Measurements from ENCODE around the gene WNT3A.
A peak's percentile ranks its signal among the peaks of the same experiment; 100 is the strongest.

The WNT3A gene

DNA sequence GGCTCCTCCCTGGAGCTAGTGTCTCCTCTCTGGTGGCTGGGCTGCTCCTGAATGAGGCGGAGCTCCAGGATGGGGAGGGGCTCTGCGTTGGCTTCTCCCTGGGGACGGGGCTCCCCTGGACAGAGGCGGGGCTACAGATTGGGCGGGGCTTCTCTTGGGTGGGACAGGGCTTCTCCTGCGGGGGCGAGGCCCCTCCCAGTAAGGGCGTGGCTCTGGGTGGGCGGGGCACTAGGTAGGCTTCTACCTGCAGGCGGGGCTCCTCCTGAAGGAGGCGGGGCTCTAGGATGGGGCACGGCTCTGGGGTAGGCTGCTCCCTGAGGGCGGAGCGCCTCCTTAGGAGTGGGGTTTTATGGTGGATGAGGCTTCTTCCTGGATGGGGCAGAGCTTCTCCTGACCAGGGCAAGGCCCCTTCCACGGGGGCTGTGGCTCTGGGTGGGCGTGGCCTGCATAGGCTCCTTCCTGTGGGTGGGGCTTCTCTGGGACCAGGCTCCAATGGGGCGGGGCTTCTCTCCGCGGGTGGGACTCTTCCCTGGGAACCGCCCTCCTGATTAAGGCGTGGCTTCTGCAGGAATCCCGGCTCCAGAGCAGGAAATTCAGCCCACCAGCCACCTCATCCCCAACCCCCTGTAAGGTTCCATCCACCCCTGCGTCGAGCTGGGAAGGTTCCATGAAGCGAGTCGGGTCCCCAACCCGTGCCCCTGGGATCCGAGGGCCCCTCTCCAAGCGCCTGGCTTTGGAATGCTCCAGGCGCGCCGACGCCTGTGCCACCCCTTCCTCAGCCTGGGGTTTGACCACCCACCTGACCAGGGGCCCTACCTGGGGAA lies 53.0 kb downstream of the WNT3A start:
- Histone ChIP-seq H3K4me1 (ENCODE audit: control extremely low read depth in 1 of 4, control insufficient read depth in 4 of 4, insufficient read depth in 4 of 4, low read length in 3 of 4) (peaks cover 0 to 21% (median 13%) of the 10 kb centered on the region in 4 experiments), H3K27me3 (replicated peaks in 2 of 5; ENCODE audit: control insufficient read depth in 4 of 5, insufficient read depth in 5 of 5, low read length in 4 of 5) (peaks cover 6 to 85% (median 41%) of the 10 kb centered on the region in 5 experiments), H3K27ac (ENCODE audit: insufficient read depth in 1 of 2, low read depth in 1 of 2, low read length in 2 of 2, poor library complexity in 1 of 2, severe bottlenecking in 2 of 2) (no peak overlapping the region), H3K4me3 (ENCODE audit: control insufficient read depth in 1 of 7, extremely low read depth in 1 of 7, insufficient read depth in 4 of 7, low read depth in 2 of 7, low read length in 6 of 7) (peak overlapping the region in 4 of 7 experiments; percentile 8 to 62 (median 14)), H3K36me3 (ENCODE audit: control insufficient read depth in 4 of 4, insufficient read depth in 4 of 4, low read length in 3 of 4) (no peaks in the 10 kb centered on the region), H3K9me3 (ENCODE audit: control extremely low read depth in 1 of 5, control insufficient read depth in 4 of 5, insufficient read depth in 2 of 5, low read depth in 1 of 5, low read length in 4 of 5) (peaks cover 0 to 8% (median 0%) of the 10 kb centered on the region in 5 experiments)
- ChIA-PET CTCF (interaction anchor here (1.8 to 2.2 kb wide), 2 partner anchors 56 to 61 kb away, joined by 5 to 7 read pairs; no protein-coding TSS in a partner anchor), POLR2A (no interaction called here)
- WGBS (ENCODE audit: insufficient coverage) = 4% methylated on average over 25 of the region's 33 CpGs
- peak; percentile 36 to 45 (median 39) for DNase-seq

DNA sequence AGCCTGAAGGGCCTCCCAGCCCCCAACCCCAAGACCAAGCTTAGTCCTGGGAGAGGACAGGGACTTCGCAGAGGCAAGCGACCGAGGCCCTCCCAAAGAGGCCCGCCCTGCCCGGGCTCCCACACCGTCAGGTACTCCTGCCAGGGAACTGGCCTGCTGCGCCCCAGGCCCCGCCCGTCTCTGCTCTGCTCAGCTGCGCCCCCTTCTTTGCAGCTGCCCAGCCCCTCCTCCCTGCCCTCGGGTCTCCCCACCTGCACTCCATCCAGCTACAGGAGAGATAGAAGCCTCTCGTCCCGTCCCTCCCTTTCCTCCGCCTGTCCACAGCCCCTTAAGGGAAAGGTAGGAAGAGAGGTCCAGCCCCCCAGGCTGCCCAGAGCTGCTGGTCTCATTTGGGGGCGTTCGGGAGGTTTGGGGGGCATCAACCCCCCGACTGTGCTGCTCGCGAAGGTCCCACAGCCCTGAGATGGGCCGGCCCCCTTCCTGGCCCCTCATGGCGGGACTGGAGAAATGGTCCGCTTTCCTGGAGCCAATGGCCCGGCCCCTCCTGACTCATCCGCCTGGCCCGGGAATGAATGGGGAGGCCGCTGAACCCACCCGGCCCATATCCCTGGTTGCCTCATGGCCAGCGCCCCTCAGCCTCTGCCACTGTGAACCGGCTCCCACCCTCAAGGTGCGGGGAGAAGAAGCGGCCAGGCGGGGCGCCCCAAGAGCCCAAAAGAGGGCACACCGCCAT lies 53.8 kb downstream of the WNT3A start:
- DNase-seq = peak in 1 of 3 donors; percentile 17
- POLR2A ChIA-PET = no interaction called here
- CTCF ChIA-PET = interaction anchor here (1.8 kb wide), 1 partner anchor 61 kb away, joined by 7 read pairs; no protein-coding TSS in a partner anchor
- Histone ChIP-seq H3K4me1 (ENCODE audit: control extremely low read depth in 1 of 4, control insufficient read depth in 4 of 4, insufficient read depth in 4 of 4, low read length in 3 of 4) (peaks cover 0 to 21% (median 13%) of the 10 kb centered on the region in 4 experiments), H3K27me3 (replicated peaks in 2 of 5; ENCODE audit: control insufficient read depth in 4 of 5, insufficient read depth in 5 of 5, low read length in 4 of 5) (peaks cover 6 to 83% (median 40%) of the 10 kb centered on the region in 5 experiments), H3K36me3 (ENCODE audit: control insufficient read depth in 4 of 4, insufficient read depth in 4 of 4, low read length in 3 of 4) (no peaks in the 10 kb centered on the region), H3K9me3 (ENCODE audit: control extremely low read depth in 1 of 5, control insufficient read depth in 4 of 5, insufficient read depth in 2 of 5, low read depth in 1 of 5, low read length in 4 of 5) (peaks cover 0 to 8% (median 0%) of the 10 kb centered on the region in 5 experiments), H3K27ac (ENCODE audit: insufficient read depth in 1 of 2, low read depth in 1 of 2, low read length in 2 of 2, poor library complexity in 1 of 2, severe bottlenecking in 2 of 2) (no peak overlapping the region), H3K4me3 (ENCODE audit: control insufficient read depth in 1 of 7, extremely low read depth in 1 of 7, insufficient read depth in 4 of 7, low read depth in 2 of 7, low read length in 6 of 7) (peak overlapping the region in 3 of 7 experiments; percentile 9 to 62 (median 19))
- WGBS (ENCODE audit: insufficient coverage) = 6% methylated on average over 27 of the region's 34 CpGs

DNA sequence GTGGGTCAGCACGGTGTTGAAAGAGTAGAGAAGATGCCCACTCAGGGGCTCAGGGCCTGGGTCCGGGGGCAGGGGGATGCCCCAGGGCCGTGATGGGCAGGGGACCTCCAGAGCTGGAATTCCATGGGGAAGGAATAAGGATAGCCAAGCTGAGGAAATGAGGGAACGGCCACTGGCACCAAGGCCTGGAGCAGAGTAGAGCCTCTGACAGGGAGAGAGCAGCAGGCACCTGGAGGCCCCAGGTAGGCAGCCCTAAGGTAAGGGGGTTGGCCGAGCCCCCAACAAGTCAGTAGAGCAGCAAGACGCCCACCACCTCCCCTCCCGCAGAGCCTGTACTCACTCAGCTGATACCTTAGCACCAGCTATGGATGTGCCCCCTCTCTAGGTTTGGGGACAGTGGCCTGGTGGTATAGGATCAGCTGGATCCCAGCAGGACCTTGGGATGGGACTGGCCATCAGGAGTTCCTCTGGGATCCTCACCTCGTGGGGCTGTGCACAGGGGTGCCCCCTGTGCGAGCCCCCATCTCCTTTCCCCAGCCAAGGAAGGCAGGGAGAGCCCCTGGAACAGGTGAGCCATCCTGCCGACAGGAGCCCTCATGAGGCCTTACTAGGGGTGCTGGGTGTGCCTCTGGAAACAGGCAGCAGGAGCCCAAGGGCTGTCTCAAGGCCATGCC lies 54.8 kb downstream of the WNT3A start:
- WGBS (ENCODE audit: insufficient coverage) = 58% methylated on average over 5 of the region's 10 CpGs
- Histone ChIP-seq H3K4me3 (ENCODE audit: control insufficient read depth in 1 of 7, extremely low read depth in 1 of 7, insufficient read depth in 4 of 7, low read depth in 2 of 7, low read length in 6 of 7) (no peak overlapping the region), H3K9me3 (ENCODE audit: control extremely low read depth in 1 of 5, control insufficient read depth in 4 of 5, insufficient read depth in 2 of 5, low read depth in 1 of 5, low read length in 4 of 5) (peaks cover 0 to 8% (median 0%) of the 10 kb centered on the region in 5 experiments), H3K27me3 (replicated peaks in 2 of 5; ENCODE audit: control insufficient read depth in 4 of 5, insufficient read depth in 5 of 5, low read length in 4 of 5) (peaks cover 3 to 83% (median 37%) of the 10 kb centered on the region in 5 experiments), H3K36me3 (ENCODE audit: control insufficient read depth in 4 of 4, insufficient read depth in 4 of 4, low read length in 3 of 4) (no peaks in the 10 kb centered on the region), H3K4me1 (ENCODE audit: control extremely low read depth in 1 of 4, control insufficient read depth in 4 of 4, insufficient read depth in 4 of 4, low read length in 3 of 4) (peaks cover 0 to 21% (median 13%) of the 10 kb centered on the region in 4 experiments), H3K27ac (ENCODE audit: insufficient read depth in 1 of 2, low read depth in 1 of 2, low read length in 2 of 2, poor library complexity in 1 of 2, severe bottlenecking in 2 of 2) (no peak overlapping the region)
- POLR2A ChIA-PET = no interaction called here
- CTCF ChIA-PET = interaction anchor here (1.8 kb wide), 1 partner anchor 62 kb away, joined by 7 read pairs; no protein-coding TSS in a partner anchor
- DNase-seq = no peak

DNA sequence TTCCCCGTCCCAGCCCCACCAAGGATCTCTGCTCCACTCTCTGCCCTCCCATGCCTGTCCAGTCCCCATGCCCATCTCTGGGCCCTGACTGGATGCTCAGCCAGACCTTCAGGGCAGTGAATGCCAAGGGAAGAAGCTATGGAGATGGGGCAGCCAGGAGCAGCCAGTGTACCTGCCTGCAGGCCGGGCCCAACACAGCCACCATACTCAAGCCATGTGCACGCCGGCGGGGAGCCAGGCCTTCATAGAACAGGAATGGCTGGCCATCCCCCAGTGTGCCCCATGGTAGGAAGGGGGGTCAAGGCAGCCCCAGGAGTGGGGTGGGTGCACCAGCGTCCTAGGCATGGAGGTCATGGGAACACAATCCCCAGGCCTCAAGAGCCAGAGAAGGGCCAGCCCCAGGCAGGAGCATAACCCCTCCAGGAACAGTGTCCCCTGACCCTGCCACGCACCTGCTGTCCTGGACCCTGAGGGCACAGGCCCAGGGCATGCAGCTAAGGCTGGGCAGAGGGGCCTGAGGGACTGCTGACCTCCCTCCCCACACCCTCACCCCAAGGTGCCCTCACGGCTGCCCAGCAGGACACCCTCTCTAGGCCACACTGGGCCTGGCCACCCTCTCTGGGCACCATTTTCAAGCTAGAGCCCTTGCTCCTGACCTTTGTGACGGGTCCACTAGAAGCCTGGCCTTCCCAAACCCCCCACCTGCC lies 55.4 kb downstream of the WNT3A start:
- Histone ChIP-seq H3K4me3 (ENCODE audit: control insufficient read depth in 1 of 7, extremely low read depth in 1 of 7, insufficient read depth in 4 of 7, low read depth in 2 of 7, low read length in 6 of 7) (no peak overlapping the region), H3K27me3 (replicated peaks in 2 of 5; ENCODE audit: control insufficient read depth in 4 of 5, insufficient read depth in 5 of 5, low read length in 4 of 5) (peaks cover under 1 to 83% (median 40%) of the 10 kb centered on the region in 5 experiments), H3K9me3 (ENCODE audit: control extremely low read depth in 1 of 5, control insufficient read depth in 4 of 5, insufficient read depth in 2 of 5, low read depth in 1 of 5, low read length in 4 of 5) (peaks cover 0 to 8% (median 0%) of the 10 kb centered on the region in 5 experiments), H3K27ac (ENCODE audit: insufficient read depth in 1 of 2, low read depth in 1 of 2, low read length in 2 of 2, poor library complexity in 1 of 2, severe bottlenecking in 2 of 2) (no peak overlapping the region), H3K36me3 (ENCODE audit: control insufficient read depth in 4 of 4, insufficient read depth in 4 of 4, low read length in 3 of 4) (no peaks in the 10 kb centered on the region), H3K4me1 (ENCODE audit: control extremely low read depth in 1 of 4, control insufficient read depth in 4 of 4, insufficient read depth in 4 of 4, low read length in 3 of 4) (peaks cover 0 to 21% (median 13%) of the 10 kb centered on the region in 4 experiments)
- DNase-seq = no peak
- ChIA-PET POLR2A (no interaction called here), CTCF (no interaction called here)
- WGBS (ENCODE audit: insufficient coverage) = 100% methylated on average over 9 of the region's 9 CpGs

DNA sequence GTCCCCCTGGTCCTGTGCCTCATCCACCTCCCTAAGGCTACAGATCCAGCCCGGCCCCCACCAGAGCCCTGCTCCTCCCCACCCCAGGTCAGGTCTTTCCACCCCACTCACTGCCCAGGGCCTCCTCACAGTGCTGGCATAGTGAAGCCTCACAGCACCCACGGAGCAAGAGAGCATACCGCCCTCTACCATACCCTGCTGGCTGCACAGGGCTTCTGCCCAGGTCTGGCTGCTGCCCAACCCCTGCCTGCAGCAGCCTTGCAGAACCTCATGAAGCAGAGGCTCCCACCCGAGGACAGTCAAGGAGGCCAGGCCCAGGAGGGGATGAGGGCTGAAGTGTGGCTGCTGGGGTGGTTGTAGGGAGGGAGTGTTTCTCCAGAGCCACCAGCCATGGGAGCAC lies 56.0 kb downstream of the WNT3A start:
- Histone ChIP-seq H3K9me3 (ENCODE audit: control extremely low read depth in 1 of 5, control insufficient read depth in 4 of 5, insufficient read depth in 2 of 5, low read depth in 1 of 5, low read length in 4 of 5) (peaks cover 0 to 6% (median 0%) of the 10 kb centered on the region in 5 experiments), H3K27me3 (replicated peaks in 2 of 5; ENCODE audit: control insufficient read depth in 4 of 5, insufficient read depth in 5 of 5, low read length in 4 of 5) (peaks cover 0 to 83% (median 36%) of the 10 kb centered on the region in 5 experiments), H3K27ac (ENCODE audit: insufficient read depth in 1 of 2, low read depth in 1 of 2, low read length in 2 of 2, poor library complexity in 1 of 2, severe bottlenecking in 2 of 2) (no peak overlapping the region), H3K36me3 (ENCODE audit: control insufficient read depth in 4 of 4, insufficient read depth in 4 of 4, low read length in 3 of 4) (no peaks in the 10 kb centered on the region), H3K4me1 (ENCODE audit: control extremely low read depth in 1 of 4, control insufficient read depth in 4 of 4, insufficient read depth in 4 of 4, low read length in 3 of 4) (peaks cover 0 to 21% (median 13%) of the 10 kb centered on the region in 4 experiments), H3K4me3 (ENCODE audit: control insufficient read depth in 1 of 7, extremely low read depth in 1 of 7, insufficient read depth in 4 of 7, low read depth in 2 of 7, low read length in 6 of 7) (no peak overlapping the region)
- 75% methylated on average over 2 of the region's 4 CpGs for WGBS (ENCODE audit: insufficient coverage)
- ChIA-PET POLR2A (no interaction called here), CTCF (no interaction called here)
- no peak for DNase-seq

DNA sequence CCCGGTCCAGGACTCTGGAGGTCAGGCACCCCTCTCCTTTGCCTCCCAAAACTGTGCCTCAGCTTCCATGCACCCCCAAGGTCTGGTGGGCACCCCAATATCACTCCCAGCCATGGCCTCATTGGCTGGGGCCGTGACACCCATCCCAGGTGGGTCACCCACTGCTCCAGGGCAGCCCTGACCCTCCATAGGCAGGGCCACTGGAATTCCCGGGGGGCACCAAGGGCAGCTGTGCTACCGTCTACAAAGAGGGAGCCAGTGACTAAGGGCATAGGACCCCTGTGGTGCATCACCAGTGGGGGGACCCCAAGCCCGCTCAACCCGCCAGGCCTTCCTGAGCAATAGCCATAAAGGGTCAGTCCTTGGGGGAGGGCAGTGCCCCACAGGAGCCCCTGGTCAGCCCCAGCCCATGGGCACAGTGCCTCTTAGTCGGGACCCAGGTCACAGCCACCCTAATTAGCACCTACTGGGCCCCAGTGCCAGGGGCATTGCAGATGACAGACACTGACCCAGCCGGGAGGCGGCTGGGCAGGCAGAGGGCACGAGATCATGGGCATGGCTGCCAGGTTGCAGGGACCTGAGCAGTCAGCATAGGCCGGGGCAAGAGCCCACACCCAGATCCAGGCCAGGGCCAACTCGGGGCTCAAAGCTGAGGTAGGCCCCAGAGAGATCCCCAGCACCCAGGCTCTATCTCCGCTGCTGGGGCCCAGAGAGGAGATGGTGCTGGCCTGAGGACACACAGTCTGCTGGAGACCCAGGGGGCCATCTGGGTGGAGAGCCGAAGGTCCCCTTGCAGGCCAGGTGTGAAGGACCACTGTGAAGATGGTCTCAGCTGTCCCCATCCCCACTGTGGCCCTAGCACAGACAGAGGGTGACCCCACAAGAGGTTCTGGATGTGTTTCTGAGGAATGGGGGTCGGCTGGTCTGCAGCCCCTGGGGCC lies 56.7 kb downstream of the WNT3A start:
- Histone ChIP-seq H3K4me1 (ENCODE audit: control extremely low read depth in 1 of 4, control insufficient read depth in 4 of 4, insufficient read depth in 4 of 4, low read length in 3 of 4) (peaks cover 0 to 21% (median 13%) of the 10 kb centered on the region in 4 experiments), H3K9me3 (ENCODE audit: control extremely low read depth in 1 of 5, control insufficient read depth in 4 of 5, insufficient read depth in 2 of 5, low read depth in 1 of 5, low read length in 4 of 5) (peaks cover 0 to 3% (median 0%) of the 10 kb centered on the region in 5 experiments), H3K36me3 (ENCODE audit: control insufficient read depth in 4 of 4, insufficient read depth in 4 of 4, low read length in 3 of 4) (no peaks in the 10 kb centered on the region), H3K27ac (ENCODE audit: insufficient read depth in 1 of 2, low read depth in 1 of 2, low read length in 2 of 2, poor library complexity in 1 of 2, severe bottlenecking in 2 of 2) (no peak overlapping the region), H3K4me3 (ENCODE audit: control insufficient read depth in 1 of 7, extremely low read depth in 1 of 7, insufficient read depth in 4 of 7, low read depth in 2 of 7, low read length in 6 of 7) (no peak overlapping the region), H3K27me3 (replicated peaks in 2 of 5; ENCODE audit: control insufficient read depth in 4 of 5, insufficient read depth in 5 of 5, low read length in 4 of 5) (peaks cover 0 to 83% (median 29%) of the 10 kb centered on the region in 5 experiments)
- ChIA-PET CTCF (no interaction called here), POLR2A (no interaction called here)
- whole genome bisulfite sequencing (ENCODE audit: insufficient coverage) = 94% methylated on average over 14 of the region's 15 CpGs
- no peak for DNase-seq

Data from common myeloid progenitor, CD34-positive (primary cell).